K562 (cell line): ENCODE results near the gene PRR35.

Source experiments
- EZH2 ChIP-seq: IDR thresholded peaks from 2 replicates; pipeline ENCODE4 v1.6.1; 2012; ENCODE audit warnings: low read depth, mild to moderate bottlenecking, inconsistent platforms, low read length, borderline replicate concordance
- SMC3 ChIP-seq: conservative IDR thresholded peaks from 2 replicates; pipeline ENCODE4 v1.6.1; 2011; ENCODE audit warnings: low read depth, low read length, improper control_type of control experiment; ENCODE audit not compliant: insufficient read depth
- ZNF175 ChIP-seq: fragments of 200-800 bp; sonication (Bioruptor generic); IDR thresholded peaks from 2 replicates; pipeline ENCODE4 v1.6.1; 2016; ENCODE audit warnings: low read depth, mild to moderate bottlenecking, missing genetic modification characterization, missing compliant biosample characterization
- TF ChIP-seq, protein P1 (sequence below): sonication (generic); formaldehyde crosslinking; IDR thresholded peaks from 2 replicates; pipeline ENCODE4 v1.8.0; 2022; ENCODE audit warnings: mild to moderate bottlenecking, missing genetic modification reagents
- TF ChIP-seq, protein P2 (sequence below), 3 experiments: IDR thresholded peaks in 2 of 3; conservative IDR thresholded peaks in 1 of 3; 2 replicates each; pipeline ENCODE4 v1.5.1; 2011 to 2012; ENCODE audit warnings: low read length in 3 of 3, mild to moderate bottlenecking in 3 of 3, control low read depth in 2 of 3, improper control_type of control experiment in 1 of 3, inconsistent platforms in 1 of 3, low read depth in 1 of 3, mixed read lengths in 1 of 3, moderate library complexity in 1 of 3; ENCODE audit not compliant: insufficient read depth in 2 of 3
- TF ChIP-seq, protein P3 (sequence below): sonication (generic); formaldehyde crosslinking; IDR thresholded peaks from 2 replicates; pipeline ENCODE4 v1.8.0; 2022; ENCODE audit warnings: mild to moderate bottlenecking, missing genetic modification reagents

DNA sequence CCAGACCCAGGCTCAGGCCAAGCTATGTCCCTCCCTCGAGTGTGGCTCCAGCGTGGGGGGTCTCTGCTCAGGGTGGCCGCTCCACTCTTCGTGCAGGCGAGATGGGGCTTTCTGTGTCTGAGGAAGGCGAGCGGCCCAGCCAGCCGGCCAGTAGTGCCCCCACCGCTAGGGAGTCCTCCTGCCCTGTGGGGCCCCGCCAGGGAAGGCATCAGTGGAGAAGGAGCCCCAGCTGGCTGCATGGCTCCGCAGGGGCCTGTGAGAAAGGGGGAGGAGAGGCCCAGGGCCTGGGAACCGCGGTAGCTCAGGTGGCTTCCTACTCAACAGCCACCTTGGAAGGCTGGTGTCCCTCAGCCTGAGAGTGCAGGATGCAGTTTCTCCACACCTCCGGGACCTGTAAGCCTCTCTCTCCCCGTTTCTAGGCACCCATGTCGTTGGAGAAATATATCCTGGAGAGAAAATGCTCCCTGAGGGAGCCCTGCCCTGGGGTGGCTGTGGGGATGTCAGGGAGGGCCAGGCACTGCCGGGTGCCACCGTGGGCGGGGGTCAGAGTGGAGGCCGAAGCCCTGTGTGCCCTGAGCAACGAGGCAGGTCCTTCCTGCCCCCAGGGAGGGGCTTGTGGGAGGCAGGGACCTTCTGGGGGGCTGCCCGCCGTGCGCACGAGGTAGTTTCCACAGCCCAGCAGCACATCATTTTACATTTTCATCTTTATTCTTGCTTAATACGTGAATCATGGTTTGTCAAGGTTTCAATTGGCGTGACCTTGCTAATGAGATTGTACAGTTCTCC is 12.9 kb downstream of the PRR35 start:
- TF ChIP-seq, protein P1, sequence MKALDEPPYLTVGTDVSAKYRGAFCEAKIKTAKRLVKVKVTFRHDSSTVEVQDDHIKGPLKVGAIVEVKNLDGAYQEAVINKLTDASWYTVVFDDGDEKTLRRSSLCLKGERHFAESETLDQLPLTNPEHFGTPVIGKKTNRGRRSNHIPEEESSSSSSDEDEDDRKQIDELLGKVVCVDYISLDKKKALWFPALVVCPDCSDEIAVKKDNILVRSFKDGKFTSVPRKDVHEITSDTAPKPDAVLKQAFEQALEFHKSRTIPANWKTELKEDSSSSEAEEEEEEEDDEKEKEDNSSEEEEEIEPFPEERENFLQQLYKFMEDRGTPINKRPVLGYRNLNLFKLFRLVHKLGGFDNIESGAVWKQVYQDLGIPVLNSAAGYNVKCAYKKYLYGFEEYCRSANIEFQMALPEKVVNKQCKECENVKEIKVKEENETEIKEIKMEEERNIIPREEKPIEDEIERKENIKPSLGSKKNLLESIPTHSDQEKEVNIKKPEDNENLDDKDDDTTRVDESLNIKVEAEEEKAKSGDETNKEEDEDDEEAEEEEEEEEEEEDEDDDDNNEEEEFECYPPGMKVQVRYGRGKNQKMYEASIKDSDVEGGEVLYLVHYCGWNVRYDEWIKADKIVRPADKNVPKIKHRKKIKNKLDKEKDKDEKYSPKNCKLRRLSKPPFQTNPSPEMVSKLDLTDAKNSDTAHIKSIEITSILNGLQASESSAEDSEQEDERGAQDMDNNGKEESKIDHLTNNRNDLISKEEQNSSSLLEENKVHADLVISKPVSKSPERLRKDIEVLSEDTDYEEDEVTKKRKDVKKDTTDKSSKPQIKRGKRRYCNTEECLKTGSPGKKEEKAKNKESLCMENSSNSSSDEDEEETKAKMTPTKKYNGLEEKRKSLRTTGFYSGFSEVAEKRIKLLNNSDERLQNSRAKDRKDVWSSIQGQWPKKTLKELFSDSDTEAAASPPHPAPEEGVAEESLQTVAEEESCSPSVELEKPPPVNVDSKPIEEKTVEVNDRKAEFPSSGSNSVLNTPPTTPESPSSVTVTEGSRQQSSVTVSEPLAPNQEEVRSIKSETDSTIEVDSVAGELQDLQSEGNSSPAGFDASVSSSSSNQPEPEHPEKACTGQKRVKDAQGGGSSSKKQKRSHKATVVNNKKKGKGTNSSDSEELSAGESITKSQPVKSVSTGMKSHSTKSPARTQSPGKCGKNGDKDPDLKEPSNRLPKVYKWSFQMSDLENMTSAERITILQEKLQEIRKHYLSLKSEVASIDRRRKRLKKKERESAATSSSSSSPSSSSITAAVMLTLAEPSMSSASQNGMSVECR (CRISPR knock-in tag) = no peak
- TF ChIP-seq SMC3 (no peak), ZNF175 (CRISPR knock-in tag) (no peak), EZH2 (no peak)
- TF ChIP-seq, protein P2, sequence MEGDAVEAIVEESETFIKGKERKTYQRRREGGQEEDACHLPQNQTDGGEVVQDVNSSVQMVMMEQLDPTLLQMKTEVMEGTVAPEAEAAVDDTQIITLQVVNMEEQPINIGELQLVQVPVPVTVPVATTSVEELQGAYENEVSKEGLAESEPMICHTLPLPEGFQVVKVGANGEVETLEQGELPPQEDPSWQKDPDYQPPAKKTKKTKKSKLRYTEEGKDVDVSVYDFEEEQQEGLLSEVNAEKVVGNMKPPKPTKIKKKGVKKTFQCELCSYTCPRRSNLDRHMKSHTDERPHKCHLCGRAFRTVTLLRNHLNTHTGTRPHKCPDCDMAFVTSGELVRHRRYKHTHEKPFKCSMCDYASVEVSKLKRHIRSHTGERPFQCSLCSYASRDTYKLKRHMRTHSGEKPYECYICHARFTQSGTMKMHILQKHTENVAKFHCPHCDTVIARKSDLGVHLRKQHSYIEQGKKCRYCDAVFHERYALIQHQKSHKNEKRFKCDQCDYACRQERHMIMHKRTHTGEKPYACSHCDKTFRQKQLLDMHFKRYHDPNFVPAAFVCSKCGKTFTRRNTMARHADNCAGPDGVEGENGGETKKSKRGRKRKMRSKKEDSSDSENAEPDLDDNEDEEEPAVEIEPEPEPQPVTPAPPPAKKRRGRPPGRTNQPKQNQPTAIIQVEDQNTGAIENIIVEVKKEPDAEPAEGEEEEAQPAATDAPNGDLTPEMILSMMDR (IDR thresholded peaks at IDR 0.05 in 2 of 3, conservative IDR thresholded peaks at IDR 0.05 in 1 of 3; ENCODE audit: insufficient read depth in 2 of 3, low read depth in 1 of 3, low read length in 3 of 3) = no peak
- TF ChIP-seq, protein P3, sequence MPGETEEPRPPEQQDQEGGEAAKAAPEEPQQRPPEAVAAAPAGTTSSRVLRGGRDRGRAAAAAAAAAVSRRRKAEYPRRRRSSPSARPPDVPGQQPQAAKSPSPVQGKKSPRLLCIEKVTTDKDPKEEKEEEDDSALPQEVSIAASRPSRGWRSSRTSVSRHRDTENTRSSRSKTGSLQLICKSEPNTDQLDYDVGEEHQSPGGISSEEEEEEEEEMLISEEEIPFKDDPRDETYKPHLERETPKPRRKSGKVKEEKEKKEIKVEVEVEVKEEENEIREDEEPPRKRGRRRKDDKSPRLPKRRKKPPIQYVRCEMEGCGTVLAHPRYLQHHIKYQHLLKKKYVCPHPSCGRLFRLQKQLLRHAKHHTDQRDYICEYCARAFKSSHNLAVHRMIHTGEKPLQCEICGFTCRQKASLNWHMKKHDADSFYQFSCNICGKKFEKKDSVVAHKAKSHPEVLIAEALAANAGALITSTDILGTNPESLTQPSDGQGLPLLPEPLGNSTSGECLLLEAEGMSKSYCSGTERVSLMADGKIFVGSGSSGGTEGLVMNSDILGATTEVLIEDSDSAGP (CRISPR knock-in tag) = no peak
